Measurements from ENCODE around the gene CCR3.

DNA sequence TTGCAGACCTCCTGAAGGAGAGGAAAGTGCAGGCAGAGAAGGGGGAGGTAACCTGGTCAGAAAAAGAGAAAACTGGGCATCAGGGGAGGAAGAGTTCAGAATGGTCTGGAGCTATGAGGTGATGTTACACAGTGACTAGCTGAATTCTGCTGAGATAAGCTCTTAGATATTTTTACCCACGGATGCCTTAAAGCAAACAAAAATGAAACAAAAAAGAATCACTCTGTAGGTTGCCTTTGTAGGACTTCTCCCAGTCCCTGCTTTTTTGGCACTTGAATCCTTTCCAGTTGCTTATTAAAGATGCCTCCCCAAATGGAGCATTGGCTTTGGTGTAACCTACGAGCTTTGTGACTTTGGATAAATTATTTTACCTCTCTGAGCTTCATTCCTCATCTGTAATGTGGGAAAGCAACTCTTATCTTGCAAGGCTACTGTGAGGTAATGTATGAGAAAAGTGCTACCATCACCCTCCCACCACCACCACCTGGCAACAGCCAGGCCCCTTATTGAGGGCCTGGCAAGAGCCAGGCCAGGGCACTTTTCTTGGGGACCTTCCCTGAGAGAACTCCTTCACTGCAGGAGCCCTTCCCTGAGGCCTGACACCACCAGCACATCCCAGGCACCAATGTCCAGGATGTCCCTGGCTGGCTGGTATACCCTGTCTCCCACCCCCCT, 36.8 kb upstream of the CCR3 start:
- TF ChIP-seq, protein P1, sequence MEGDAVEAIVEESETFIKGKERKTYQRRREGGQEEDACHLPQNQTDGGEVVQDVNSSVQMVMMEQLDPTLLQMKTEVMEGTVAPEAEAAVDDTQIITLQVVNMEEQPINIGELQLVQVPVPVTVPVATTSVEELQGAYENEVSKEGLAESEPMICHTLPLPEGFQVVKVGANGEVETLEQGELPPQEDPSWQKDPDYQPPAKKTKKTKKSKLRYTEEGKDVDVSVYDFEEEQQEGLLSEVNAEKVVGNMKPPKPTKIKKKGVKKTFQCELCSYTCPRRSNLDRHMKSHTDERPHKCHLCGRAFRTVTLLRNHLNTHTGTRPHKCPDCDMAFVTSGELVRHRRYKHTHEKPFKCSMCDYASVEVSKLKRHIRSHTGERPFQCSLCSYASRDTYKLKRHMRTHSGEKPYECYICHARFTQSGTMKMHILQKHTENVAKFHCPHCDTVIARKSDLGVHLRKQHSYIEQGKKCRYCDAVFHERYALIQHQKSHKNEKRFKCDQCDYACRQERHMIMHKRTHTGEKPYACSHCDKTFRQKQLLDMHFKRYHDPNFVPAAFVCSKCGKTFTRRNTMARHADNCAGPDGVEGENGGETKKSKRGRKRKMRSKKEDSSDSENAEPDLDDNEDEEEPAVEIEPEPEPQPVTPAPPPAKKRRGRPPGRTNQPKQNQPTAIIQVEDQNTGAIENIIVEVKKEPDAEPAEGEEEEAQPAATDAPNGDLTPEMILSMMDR (IDR thresholded peaks at IDR 0.05): no peak
- TF ChIP-seq POLR2A (IDR thresholded peaks at IDR 0.05) (no peak), EP300 (IDR thresholded peaks at IDR 0.05) (no peak)

Data from tibial nerve (tissue), 4 donors.